ENCODE data around the gene GFI1B. TPM values are rescaled to one million over a fixed set of nuclear protein-coding genes. Genes with fewer than 3 reads are reported as not detected.

GFI1B gene
- total RNA-seq, 4 donors from 2014 or later, result not detected

DNA sequence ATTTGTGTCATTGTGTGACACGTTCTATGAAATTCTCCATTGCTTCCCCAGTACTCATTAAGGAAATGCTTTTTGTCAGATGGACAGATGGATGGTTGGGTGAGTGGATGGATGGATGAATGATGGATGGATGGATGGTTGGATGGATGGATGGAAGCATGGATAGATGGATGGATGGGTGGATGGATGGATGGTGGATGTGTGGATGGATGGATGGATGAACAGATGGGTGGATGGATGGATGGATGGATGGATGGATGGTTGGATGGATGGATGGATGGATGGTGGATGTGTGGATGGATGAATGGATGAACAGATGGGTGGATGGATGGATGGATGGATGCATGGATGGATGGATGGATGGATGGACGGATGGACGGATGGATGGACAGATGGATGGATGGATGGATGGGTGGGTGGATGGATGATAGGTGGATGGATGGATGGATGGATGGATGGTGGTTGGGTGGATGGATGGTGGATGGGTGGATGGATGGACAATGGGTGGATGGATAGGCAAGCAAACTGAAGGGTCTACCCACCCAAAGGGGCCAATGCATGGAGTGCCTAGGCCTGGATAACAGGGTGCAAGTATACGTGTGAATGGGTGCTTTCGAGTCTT, 28.3 kb downstream of the GFI1B start:
- TF ChIP-seq, protein P1, sequence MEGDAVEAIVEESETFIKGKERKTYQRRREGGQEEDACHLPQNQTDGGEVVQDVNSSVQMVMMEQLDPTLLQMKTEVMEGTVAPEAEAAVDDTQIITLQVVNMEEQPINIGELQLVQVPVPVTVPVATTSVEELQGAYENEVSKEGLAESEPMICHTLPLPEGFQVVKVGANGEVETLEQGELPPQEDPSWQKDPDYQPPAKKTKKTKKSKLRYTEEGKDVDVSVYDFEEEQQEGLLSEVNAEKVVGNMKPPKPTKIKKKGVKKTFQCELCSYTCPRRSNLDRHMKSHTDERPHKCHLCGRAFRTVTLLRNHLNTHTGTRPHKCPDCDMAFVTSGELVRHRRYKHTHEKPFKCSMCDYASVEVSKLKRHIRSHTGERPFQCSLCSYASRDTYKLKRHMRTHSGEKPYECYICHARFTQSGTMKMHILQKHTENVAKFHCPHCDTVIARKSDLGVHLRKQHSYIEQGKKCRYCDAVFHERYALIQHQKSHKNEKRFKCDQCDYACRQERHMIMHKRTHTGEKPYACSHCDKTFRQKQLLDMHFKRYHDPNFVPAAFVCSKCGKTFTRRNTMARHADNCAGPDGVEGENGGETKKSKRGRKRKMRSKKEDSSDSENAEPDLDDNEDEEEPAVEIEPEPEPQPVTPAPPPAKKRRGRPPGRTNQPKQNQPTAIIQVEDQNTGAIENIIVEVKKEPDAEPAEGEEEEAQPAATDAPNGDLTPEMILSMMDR (IDR thresholded peaks at IDR 0.05; ENCODE audit: low read depth), result no peak

DNA sequence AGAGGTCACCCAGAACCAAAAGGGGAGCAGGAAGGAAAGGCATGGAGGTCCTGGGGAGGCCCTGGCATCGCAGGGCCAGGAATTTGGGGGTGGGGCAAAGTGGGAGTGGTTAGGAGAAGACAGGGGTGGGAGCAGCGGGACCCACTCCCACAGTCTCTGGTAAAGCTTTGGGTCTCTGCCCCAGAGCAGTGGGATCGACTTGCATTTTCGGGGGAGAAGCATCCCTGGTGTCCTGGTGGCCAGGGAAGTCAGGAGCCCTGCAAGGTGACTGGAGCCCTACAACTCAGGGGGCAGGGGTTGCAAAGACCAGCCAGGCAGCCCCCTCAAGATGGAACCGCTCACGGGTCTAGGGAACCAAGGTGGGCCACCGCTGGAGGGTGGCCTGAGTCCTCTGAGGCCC, 29.9 kb downstream of the GFI1B start:
- TF ChIP-seq, protein P1 (IDR thresholded peaks at IDR 0.05; ENCODE audit: low read depth), result no peak

DNA sequence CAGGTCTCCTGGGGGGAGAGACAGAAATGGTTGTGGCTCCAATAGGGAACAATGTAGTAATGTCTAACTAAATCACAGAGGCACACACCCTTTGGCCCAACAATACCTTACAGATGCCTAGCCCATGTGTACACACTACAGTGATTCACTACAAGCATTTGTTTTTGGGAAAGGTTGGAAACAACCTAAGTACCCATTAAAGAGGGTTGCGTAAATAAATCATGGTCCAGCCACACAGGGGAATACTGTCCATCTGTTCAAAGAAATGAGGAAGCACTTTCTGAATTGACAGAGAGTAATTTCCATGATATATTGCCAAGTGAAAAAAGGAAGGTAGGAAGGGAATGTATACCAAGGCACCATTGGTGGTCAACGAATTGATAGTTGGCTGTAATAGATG, 30.3 kb downstream of the GFI1B start:
- TF ChIP-seq, protein P1 (IDR thresholded peaks at IDR 0.05; ENCODE audit: low read depth), result no peak

DNA sequence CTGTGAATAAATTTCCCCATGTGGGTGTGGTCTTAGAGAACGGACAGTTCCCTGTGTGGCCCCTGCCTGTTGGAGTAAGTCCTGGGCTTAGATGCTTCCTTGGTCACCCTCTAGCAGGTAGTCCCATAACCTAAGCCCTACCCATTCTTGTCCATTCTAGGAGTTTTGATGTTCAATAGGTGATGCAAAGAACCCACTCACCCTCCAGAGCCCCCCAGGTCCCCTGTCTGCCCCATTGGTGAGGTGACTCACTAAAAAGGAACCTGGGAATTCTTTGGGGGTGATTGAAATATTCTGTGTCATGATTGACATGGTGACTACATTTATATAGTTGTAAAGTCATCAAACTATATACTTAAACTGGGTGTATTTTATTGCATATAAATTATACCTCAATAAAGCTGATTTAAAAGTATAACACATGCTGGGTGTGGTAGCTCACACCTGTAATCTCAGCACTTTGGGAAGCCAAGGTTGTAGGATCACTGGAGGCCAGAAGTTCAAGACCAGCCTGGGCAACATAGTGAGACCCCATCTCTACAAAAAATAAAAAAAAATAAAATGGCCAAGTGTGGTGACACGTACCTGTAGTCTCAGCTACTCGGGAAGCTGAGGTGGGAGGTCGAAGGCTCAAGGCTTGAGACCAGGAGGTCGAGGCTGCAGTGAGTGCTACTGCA, 31.6 kb downstream of the GFI1B start:
- TF ChIP-seq, protein P1 (IDR thresholded peaks at IDR 0.05; ENCODE audit: low read depth), result no peak

DNA sequence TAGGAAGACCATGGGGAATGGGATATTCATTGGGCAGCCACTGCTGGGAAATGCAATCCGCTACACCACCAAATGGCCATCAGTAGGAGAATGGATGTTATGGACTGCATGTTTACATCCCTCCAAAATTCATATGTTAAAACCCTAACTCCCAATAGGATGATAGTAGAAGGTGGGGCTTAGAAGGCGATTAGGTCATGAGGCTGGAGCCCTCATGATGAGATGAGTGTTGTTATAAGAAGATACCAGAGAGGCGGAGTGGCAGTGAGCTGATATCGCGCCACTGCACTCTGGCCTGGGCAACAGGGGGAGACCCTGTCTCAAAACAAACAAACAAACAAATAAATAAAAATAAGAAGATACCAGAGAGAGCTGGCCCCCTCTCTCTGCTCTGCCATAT, 36.2 kb downstream of the GFI1B start:
- TF ChIP-seq, protein P1 (IDR thresholded peaks at IDR 0.05; ENCODE audit: low read depth), result no peak

DNA sequence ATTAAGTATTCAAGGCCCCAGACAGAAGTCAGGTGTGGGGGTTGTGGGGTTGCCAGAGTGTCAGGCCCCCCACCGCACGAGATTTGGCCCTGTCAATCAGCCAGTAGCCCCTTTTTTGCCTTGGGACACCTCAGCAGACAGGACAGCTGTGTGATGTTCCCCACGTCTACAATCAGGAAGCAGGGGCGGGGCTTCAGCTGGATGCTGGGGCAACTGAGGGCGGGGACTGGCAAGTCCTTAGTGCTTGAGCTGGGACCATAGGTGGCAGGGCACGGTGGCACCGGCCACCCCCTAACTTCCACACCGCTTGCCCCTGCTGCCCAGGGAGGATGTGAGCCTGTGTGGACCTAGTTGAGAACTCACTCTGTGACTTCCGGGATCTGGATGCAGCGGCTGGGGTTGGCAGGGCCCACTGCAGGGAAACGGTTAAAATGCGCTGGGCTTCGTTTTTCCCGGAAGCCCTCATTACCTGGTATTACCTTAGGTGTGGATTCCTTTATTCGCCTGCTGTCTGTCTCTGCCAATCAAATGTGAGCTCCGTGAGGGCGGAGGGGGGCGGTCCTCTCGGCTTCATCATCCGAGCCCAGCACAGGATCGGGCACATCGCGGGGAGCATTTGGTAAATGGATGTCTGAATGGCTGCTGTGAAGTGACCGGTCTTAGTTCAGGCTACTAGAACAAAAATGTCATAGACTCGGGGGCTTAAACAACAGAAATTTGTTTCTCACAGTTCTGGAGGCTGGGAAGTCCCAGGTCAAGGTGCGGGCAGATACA, 44.8 kb downstream of the GFI1B start:
- TF ChIP-seq, protein P1 (IDR thresholded peaks at IDR 0.05; ENCODE audit: low read depth), result no peak

DNA sequence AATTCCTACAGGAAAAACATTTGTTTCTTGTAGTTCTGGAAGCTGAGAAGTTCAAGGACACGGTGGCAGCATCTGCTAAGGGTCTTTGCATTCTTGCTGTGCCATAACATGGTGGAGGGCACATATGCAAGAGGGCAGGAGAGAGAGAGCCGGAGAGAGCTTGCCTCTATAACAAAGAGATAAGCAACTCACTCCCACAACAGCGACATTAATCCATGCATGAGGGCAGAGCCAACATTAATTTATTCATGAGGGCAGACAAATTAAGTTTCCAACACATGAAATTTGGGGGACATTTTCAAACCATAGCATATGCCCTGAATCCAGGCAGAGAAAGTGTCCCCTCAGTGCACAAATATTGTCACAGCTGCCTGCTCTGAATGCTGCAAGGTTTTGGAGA, 47.9 kb downstream of the GFI1B start:
- TF ChIP-seq, protein P1 (IDR thresholded peaks at IDR 0.05; ENCODE audit: low read depth), result no peak

Data from subcutaneous adipose tissue (tissue), 4 donors.